ENCODE measurements around the gene LDLRAD3. TPM values are rescaled to one million over a fixed set of nuclear protein-coding genes. Genes with fewer than 3 reads are reported as not detected.

Gene LDLRAD3
- total RNA-seq, 1 donor from 2014 or later = 14.9 TPM

DNA sequence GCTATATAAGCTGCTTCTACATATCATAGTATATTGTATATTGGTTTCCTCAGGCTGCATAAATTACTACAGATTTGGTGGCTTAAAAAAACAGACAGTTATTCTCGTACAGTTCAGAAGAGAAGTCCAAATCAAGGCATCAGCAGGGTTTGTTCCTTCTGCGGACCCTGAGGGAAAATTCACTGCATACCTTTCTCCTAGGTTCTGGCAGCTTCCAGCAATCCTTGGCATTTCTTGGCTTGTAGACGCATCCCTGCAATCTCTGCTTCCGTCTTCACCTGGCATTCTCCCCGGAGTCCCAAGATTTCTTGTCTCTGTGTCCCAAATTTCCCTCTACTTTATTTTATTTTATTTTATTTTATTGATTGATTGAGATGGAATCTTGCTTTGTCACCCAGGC, 202.6 kb downstream of the LDLRAD3 start:
- H3K79me2 ChIP-seq (ENCODE audit: insufficient read depth, low read length) = no peaks in the 10 kb centered on the region
- no peak overlapping the region for H2AFZ ChIP-seq (ENCODE audit: low read depth, low read length)
- DNase-seq (ENCODE audit: low read depth) (peak; percentile 34), FAIRE-seq (no peak)
- H3K4me1 Mint-ChIP-seq (ENCODE audit: low read depth, unreplicated experiment) = peaks cover 35% of the 10 kb centered on the region
- no peak overlapping the region for H3K27ac Mint-ChIP-seq (ENCODE audit: unreplicated experiment)
- H3K36me3 ChIP-seq (ENCODE audit: insufficient read depth, low read length) = no peaks in the 10 kb centered on the region
- no peak overlapping the region for H3K4me3 Mint-ChIP-seq (ENCODE audit: unreplicated experiment)
- H3K36me3 Mint-ChIP-seq (ENCODE audit: low read depth, unreplicated experiment) = no peaks in the 10 kb centered on the region
- no peak overlapping the region for H3K4me3 ChIP-seq (ENCODE audit: insufficient read depth, low read depth, low read length)
- no peak for TF ChIP-seq EZH2 (IDR thresholded peaks at IDR 0.05; ENCODE audit: insufficient read depth, low read length)
- no peak for TF ChIP-seq CTCF (IDR thresholded peaks at IDR 0.05; ENCODE audit: insufficient read depth, low read depth, low read length)
- no peaks in the 10 kb centered on the region for H3K9me3 ChIP-seq (ENCODE audit: insufficient read depth, low read depth, low read length)
- H3K27me3 Mint-ChIP-seq (ENCODE audit: low read depth, unreplicated experiment) = no peaks in the 10 kb centered on the region
- H3K9me3 Mint-ChIP-seq (ENCODE audit: unreplicated experiment) = no peaks in the 10 kb centered on the region
- no peaks in the 10 kb centered on the region for H3K27me3 ChIP-seq (ENCODE audit: insufficient read depth, low read length)
- H3K27ac ChIP-seq (ENCODE audit: low read depth, low read length) = no peak overlapping the region
- peaks cover 18% of the 10 kb centered on the region for H3K4me1 ChIP-seq (ENCODE audit: insufficient read depth, low read length)
- no peak overlapping the region for H3K9ac ChIP-seq (ENCODE audit: low read length)
- no peaks in the 10 kb centered on the region for H4K20me1 ChIP-seq (ENCODE audit: insufficient read depth, low read length)
- H3K4me2 ChIP-seq (ENCODE audit: low read length) = no peak overlapping the region

DNA sequence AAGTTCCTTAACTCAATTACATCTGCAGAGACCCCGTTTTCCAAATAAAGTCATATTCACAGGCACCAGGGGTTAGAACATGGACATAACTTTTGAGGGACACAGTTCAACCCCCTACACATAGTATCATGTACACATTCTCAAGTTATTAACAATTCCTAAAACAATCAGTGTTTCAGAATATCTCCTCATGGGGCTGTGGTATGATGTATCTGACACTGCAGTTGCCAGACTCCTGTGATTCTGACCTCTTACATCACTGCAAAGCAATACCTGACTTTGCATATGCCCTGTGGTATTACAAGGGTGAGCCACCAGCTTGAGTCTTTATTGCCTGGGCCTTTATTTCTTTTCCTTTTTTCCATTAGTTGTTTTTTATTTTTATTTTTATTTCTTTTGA, 203.6 kb downstream of the LDLRAD3 start:
- Mint-ChIP-seq H3K4me1 (ENCODE audit: low read depth, unreplicated experiment) (peaks cover 39% of the 10 kb centered on the region), H3K4me3 (ENCODE audit: unreplicated experiment) (no peak overlapping the region), H3K36me3 (ENCODE audit: low read depth, unreplicated experiment) (no peaks in the 10 kb centered on the region), H3K27ac (ENCODE audit: unreplicated experiment) (no peak overlapping the region), H3K27me3 (ENCODE audit: low read depth, unreplicated experiment) (no peaks in the 10 kb centered on the region), H3K9me3 (ENCODE audit: unreplicated experiment) (no peaks in the 10 kb centered on the region)
- FAIRE-seq (no peak), DNase-seq (ENCODE audit: low read depth) (no peak)
- Histone ChIP-seq H3K4me1 (ENCODE audit: insufficient read depth, low read length) (peaks cover 18% of the 10 kb centered on the region), H3K9ac (ENCODE audit: low read length) (no peak overlapping the region), H2AFZ (ENCODE audit: low read depth, low read length) (no peak overlapping the region), H3K27me3 (ENCODE audit: insufficient read depth, low read length) (no peaks in the 10 kb centered on the region), H3K79me2 (ENCODE audit: insufficient read depth, low read length) (no peaks in the 10 kb centered on the region), H3K36me3 (ENCODE audit: insufficient read depth, low read length) (no peaks in the 10 kb centered on the region), H3K9me3 (ENCODE audit: insufficient read depth, low read depth, low read length) (no peaks in the 10 kb centered on the region), H3K4me3 (ENCODE audit: insufficient read depth, low read depth, low read length) (no peak overlapping the region), H3K27ac (ENCODE audit: low read depth, low read length) (no peak overlapping the region), H4K20me1 (ENCODE audit: insufficient read depth, low read length) (no peaks in the 10 kb centered on the region), H3K4me2 (ENCODE audit: low read length) (no peak overlapping the region)
- TF ChIP-seq EZH2 (IDR thresholded peaks at IDR 0.05; ENCODE audit: insufficient read depth, low read length) (no peak), CTCF (IDR thresholded peaks at IDR 0.05; ENCODE audit: insufficient read depth, low read depth, low read length) (no peak)

GRCh38 chr11:36148701-36149100, 204.8 kb downstream of the LDLRAD3 start:
- H3K9me3 Mint-ChIP-seq (ENCODE audit: unreplicated experiment) = no peaks in the 10 kb centered on the region
- no peak for TF ChIP-seq EZH2 (IDR thresholded peaks at IDR 0.05; ENCODE audit: insufficient read depth, low read length)
- TF ChIP-seq CTCF (IDR thresholded peaks at IDR 0.05; ENCODE audit: insufficient read depth, low read depth, low read length) = no peak
- Histone ChIP-seq H3K4me1 (ENCODE audit: insufficient read depth, low read length) (peaks cover 18% of the 10 kb centered on the region), H3K9me3 (ENCODE audit: insufficient read depth, low read depth, low read length) (no peaks in the 10 kb centered on the region), H3K9ac (ENCODE audit: low read length) (no peak overlapping the region), H3K27ac (ENCODE audit: low read depth, low read length) (no peak overlapping the region), H3K36me3 (ENCODE audit: insufficient read depth, low read length) (no peaks in the 10 kb centered on the region), H3K79me2 (ENCODE audit: insufficient read depth, low read length) (no peaks in the 10 kb centered on the region), H3K27me3 (ENCODE audit: insufficient read depth, low read length) (no peaks in the 10 kb centered on the region), H3K4me3 (ENCODE audit: insufficient read depth, low read depth, low read length) (no peak overlapping the region), H2AFZ (ENCODE audit: low read depth, low read length) (no peak overlapping the region), H3K4me2 (ENCODE audit: low read length) (no peak overlapping the region), H4K20me1 (ENCODE audit: insufficient read depth, low read length) (no peaks in the 10 kb centered on the region)
- no peak overlapping the region for H3K4me3 Mint-ChIP-seq (ENCODE audit: unreplicated experiment)
- no peaks in the 10 kb centered on the region for H3K27me3 Mint-ChIP-seq (ENCODE audit: low read depth, unreplicated experiment)
- H3K4me1 Mint-ChIP-seq (ENCODE audit: low read depth, unreplicated experiment) = peaks cover 38% of the 10 kb centered on the region
- FAIRE-seq (no peak), DNase-seq (ENCODE audit: low read depth) (no peak)
- no peaks in the 10 kb centered on the region for H3K36me3 Mint-ChIP-seq (ENCODE audit: low read depth, unreplicated experiment)
- H3K27ac Mint-ChIP-seq (ENCODE audit: unreplicated experiment) = no peak overlapping the region
